HUES48 (cell line): ENCODE measurements around the gene UGGT1.

Experiments
- H3K27ac ChIP-seq: one replicate; pipeline ENCODE4 v1.7.0; 2013; ENCODE audit warnings: low read depth, low read length, inconsistent platforms
- H3K27me3 ChIP-seq: 2 replicates; pipeline ENCODE4 v1.6.1; 2013; ENCODE audit warnings: mild to moderate bottlenecking, low read length; ENCODE audit not compliant: control insufficient read depth, insufficient read depth
- H3K36me3 ChIP-seq: 2 replicates; pipeline ENCODE4 v1.6.1; 2013; ENCODE audit warnings: low read length; ENCODE audit not compliant: control insufficient read depth, insufficient read depth
- H3K4me1 ChIP-seq: 2 replicates; pipeline ENCODE4 v1.6.1; 2013; ENCODE audit warnings: mild to moderate bottlenecking, low read length; ENCODE audit not compliant: control insufficient read depth, insufficient read depth
- H3K4me3 ChIP-seq: 2 replicates; pipeline ENCODE4 v1.5.1; 2013; ENCODE audit warnings: mild to moderate bottlenecking, low read depth, low read length
- H3K9ac ChIP-seq: 2 replicates; pipeline ENCODE4 v1.6.1; 2013; ENCODE audit warnings: mild to moderate bottlenecking, low read depth, low read length, moderate library complexity
- H3K9me3 ChIP-seq: 2 replicates; pipeline ENCODE4 v1.6.1; 2013; ENCODE audit warnings: low read length; ENCODE audit not compliant: control insufficient read depth, insufficient read depth

Gene UGGT1

DNA sequence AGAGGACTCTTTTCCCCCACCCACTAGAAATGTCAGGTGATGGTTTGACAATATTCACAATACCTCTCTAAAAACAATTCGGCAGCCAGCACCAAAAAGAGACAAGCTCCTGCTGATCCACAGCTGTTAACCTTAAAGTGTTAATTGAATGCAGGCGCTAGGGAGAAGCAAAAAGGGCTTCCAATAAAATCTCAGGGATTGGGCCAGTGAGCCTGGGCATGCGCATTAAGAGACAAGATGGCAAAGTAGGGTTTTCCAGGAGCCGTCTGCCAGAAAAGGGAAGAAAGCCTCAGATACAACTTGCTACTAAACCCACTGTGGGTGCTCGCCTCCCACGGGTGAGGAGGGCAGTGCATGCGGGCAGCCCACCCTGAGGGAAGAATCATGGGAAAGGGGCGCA lies 128.9 kb downstream of the UGGT1 start:
- Histone ChIP-seq H3K27me3 (no peaks in the 10 kb centered on the region), H3K9ac (no peak overlapping the region), H3K4me3 (no peak overlapping the region), H3K36me3 (no peaks in the 10 kb centered on the region), H3K9me3 (no peaks in the 10 kb centered on the region), H3K27ac (no peak overlapping the region), H3K4me1 (no peaks in the 10 kb centered on the region)

DNA sequence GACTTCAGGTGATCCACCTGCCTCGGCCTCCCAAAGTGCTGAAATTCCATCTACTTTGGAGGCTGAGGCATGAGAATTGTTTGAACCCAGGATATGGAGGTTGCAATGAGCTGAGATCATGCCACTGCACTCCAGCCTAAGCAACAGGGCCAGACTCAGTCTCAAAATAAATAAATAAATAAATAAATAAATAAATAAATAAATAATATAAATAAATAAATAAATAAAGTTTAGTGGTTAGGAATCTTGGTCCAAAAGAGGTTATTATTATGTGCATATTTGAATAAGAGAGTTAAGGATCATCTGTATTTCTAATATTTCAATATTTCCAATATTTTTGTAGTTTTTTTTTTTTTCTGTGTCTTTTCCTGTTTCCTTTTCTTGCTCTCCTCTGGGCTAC lies 136.9 kb downstream of the UGGT1 start:
- H3K9ac ChIP-seq, result no peak overlapping the region
- H3K9me3 ChIP-seq, result no peaks in the 10 kb centered on the region
- no peaks in the 10 kb centered on the region for H3K4me1 ChIP-seq
- no peaks in the 10 kb centered on the region for H3K36me3 ChIP-seq
- H3K27ac ChIP-seq, result no peak overlapping the region
- H3K27me3 ChIP-seq, result peaks cover 11% of the 10 kb centered on the region
- no peak overlapping the region for H3K4me3 ChIP-seq

DNA sequence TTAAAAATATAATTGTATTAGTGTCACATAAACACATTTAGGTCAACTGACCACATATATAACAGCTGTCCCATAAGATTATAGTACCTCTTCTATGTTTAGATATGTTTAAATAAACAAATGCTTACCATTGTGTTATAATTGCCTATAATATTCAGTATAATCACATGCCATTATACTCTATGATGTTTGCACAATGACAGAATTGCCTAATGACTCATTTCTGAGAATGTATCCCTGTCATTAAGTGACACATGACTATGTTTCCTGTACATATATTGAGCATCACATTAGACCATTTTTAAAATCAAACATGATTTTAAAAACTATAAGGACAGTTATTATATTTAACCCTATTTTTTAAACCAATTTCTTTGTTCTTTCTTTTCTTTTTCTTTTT lies 137.9 kb downstream of the UGGT1 start:
- Histone ChIP-seq H3K27me3 (peaks cover 16% of the 10 kb centered on the region), H3K9ac (no peak overlapping the region), H3K4me3 (no peak overlapping the region), H3K27ac (no peak overlapping the region), H3K36me3 (no peaks in the 10 kb centered on the region), H3K4me1 (peaks cover 3% of the 10 kb centered on the region; the same call in 1 of the 2 replicates), H3K9me3 (no peaks in the 10 kb centered on the region)

DNA sequence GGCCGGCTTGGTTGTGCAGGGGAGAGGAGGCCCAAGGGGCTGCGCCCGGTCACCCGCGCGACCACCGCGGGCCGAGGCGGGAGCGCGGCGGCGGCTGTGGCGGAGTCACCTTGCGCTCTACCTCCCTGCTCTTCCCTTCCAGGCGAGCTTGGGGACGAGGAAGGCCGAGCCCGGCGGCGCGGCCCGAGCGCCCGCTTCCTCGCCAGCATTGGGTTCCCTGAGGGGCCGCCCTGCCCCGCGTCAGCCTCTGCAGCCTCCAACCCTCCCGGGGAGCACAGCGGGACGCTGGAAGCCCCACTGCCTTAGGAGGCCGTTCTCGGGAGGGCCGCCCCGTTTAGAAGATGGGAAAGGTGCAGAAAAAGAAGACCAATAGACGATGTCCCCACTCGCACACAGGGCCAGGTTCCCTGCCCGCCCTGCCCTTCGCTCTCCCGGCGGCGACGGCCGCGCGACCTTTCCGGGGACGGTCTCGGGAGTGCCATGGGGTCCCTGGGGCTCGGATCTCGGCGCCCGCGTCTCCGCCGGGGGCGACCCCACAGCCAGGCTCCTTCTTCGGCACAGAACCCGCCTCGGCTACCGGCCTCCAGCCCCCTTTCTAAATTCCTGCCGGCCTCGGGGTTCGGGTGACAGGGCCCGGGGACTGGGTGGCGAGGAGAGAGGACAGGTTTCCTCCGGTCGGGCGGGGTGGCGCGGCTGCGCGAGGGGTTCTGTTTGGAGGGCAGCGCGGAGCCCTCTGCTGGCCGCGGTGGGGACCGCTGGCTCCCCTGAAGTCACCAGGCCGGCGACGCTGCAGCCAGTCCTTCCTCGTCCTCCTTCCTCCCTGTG lies 142.2 kb downstream of the UGGT1 start:
- peaks cover 19% of the 10 kb centered on the region for H3K27me3 ChIP-seq
- no peaks in the 10 kb centered on the region for H3K36me3 ChIP-seq
- peaks cover 3% of the 10 kb centered on the region; the same call in 1 of the 2 replicates for H3K4me1 ChIP-seq
- no peaks in the 10 kb centered on the region for H3K9me3 ChIP-seq
- 0 out of 2 replicates have a peak overlapping the region, but pooled peaks have one; percentile 25 for H3K9ac ChIP-seq
- H3K4me3 ChIP-seq, result peak overlapping the region; percentile 86
- H3K27ac ChIP-seq, result no peak overlapping the region

DNA sequence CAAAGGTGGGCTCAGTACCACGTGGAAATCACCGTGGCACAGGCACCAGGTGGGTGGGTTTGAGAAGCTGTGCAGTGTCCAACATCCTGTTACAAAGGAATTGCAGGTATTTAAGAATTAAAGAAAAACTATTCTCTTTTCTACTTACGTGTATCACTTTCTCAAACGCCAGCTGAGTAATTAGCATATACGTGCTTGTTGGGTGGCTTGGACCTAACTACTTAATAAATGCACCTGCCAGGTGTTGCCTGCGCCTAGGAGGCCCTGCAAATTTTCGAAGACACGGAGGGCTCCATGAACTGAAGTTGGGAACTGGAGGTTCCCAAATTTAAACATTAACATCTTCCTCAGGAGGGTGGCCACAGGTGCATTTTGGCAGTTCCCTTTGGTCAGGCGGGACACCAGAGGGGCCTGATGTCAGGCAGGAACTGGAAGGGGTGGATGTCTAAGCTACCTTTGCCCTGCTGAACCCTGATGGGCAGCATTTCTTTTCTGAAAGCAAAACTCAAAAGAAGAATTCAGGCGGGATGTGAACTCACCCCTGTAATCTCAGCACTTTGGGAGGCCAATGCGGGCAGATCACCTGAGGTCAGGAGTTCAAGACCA lies 142.9 kb downstream of the UGGT1 start:
- Histone ChIP-seq H3K4me1 (peaks cover 3% of the 10 kb centered on the region; the same call in 1 of the 2 replicates), H3K4me3 (peak overlapping the region; percentile 86), H3K9me3 (no peaks in the 10 kb centered on the region), H3K27ac (peak overlapping the region; percentile 12), H3K27me3 (peaks cover 19% of the 10 kb centered on the region), H3K9ac (no peak overlapping the region), H3K36me3 (no peaks in the 10 kb centered on the region)

DNA sequence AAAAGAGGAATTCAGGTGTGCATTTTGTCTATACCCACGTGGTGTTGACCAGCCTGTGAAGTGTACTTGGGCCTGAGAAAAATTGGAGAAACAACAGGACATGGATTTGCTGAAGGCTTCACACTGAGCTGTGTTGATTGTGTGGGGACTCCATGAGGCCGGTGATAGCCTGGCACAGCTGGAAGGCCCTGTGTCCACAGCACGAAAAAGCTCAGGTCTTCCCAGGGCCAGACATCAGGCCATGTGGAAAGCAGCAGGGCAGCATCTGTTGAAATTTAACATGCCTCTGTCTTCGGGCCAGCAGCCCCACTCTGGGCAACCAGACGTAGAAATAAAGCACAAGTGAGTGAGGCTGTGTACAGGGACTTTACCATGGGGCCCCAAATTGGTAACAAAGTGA lies 143.6 kb downstream of the UGGT1 start:
- Histone ChIP-seq H3K9ac (no peak overlapping the region), H3K36me3 (no peaks in the 10 kb centered on the region), H3K27ac (no peak overlapping the region), H3K9me3 (no peaks in the 10 kb centered on the region), H3K27me3 (peaks cover 19% of the 10 kb centered on the region), H3K4me1 (peaks cover 3% of the 10 kb centered on the region; the same call in 1 of the 2 replicates), H3K4me3 (no peak overlapping the region)

DNA sequence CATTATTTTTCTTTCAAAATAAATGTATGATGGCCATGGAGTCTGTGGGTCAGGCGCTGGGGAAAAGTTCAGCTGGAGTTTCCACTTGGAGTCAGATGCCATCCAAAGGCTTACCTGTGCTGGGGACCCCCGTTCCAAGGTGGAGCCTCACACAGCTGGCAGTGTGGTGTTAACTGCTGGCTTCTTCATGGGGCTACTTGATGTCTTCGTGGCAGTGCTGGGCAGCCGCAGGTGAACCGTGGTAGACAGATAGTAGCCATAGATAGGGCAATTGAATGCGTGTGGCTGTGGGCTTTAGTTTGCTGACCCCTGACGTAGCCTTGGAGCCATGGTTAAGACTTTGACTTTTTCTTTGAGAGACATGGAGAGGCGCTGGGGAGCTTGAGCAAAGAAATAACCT lies 144.6 kb downstream of the UGGT1 start:
- peaks cover 3% of the 10 kb centered on the region; the same call in 1 of the 2 replicates for H3K4me1 ChIP-seq
- no peak overlapping the region for H3K4me3 ChIP-seq
- H3K9me3 ChIP-seq, result no peaks in the 10 kb centered on the region
- H3K27ac ChIP-seq, result no peak overlapping the region
- no peaks in the 10 kb centered on the region for H3K36me3 ChIP-seq
- peaks cover 19% of the 10 kb centered on the region for H3K27me3 ChIP-seq
- H3K9ac ChIP-seq, result no peak overlapping the region

DNA sequence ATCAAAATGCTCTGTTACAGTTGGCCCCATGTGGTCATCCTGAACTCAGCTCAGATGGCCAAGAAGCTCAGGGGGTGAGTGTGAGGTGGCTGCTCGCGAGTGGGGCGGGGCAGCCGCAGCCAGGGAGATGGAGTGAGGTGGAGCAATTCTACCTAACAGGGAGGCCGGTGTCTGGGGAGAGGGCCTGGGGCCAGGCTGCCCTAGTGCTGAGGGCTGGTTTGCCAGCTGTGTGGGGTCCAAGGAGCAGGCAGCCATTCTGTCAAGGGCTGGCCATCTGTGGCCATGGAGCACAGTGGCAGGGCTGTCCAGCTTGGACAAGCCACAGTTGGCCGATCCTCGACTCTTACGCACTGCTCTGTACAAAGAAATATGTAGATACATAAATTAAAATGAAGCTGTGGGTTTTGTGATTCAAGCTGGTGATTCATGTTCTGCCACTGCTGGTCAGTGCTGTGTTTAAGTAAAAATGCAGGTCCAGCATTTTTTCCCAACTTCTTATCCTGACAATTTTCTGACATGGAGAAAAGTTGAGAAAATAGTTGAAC lies 145.6 kb downstream of the UGGT1 start:
- no peaks in the 10 kb centered on the region for H3K36me3 ChIP-seq
- H3K9me3 ChIP-seq, result no peaks in the 10 kb centered on the region
- H3K27me3 ChIP-seq, result peaks cover 19% of the 10 kb centered on the region
- no peak overlapping the region for H3K9ac ChIP-seq
- H3K4me1 ChIP-seq, result peaks cover 3% of the 10 kb centered on the region; the same call in 1 of the 2 replicates
- no peak overlapping the region for H3K27ac ChIP-seq
- H3K4me3 ChIP-seq, result no peak overlapping the region

DNA sequence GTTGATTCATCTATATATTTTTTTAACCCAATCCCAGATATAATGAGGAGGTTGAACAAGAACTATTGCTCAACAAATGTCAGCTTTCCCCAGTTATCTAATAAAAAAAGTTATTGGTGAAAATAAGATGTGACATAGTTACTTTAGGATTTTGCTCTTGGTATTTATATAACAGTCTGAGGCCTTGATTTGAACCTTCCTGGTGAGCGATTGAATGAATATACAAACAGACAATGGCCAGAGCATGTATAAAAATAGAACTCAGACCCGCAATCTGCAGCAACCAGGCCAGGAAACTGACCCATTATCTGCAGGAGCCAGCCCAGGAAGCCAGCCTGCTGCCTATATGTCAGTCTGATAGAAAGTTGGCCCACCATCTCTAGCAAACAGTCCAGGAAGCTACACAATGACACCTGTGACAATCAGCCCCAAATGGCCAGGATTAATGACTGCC lies 146.1 kb downstream of the UGGT1 start:
- Histone ChIP-seq H3K27me3 (peaks cover 15% of the 10 kb centered on the region), H3K27ac (no peak overlapping the region), H3K4me3 (no peak overlapping the region)

DNA sequence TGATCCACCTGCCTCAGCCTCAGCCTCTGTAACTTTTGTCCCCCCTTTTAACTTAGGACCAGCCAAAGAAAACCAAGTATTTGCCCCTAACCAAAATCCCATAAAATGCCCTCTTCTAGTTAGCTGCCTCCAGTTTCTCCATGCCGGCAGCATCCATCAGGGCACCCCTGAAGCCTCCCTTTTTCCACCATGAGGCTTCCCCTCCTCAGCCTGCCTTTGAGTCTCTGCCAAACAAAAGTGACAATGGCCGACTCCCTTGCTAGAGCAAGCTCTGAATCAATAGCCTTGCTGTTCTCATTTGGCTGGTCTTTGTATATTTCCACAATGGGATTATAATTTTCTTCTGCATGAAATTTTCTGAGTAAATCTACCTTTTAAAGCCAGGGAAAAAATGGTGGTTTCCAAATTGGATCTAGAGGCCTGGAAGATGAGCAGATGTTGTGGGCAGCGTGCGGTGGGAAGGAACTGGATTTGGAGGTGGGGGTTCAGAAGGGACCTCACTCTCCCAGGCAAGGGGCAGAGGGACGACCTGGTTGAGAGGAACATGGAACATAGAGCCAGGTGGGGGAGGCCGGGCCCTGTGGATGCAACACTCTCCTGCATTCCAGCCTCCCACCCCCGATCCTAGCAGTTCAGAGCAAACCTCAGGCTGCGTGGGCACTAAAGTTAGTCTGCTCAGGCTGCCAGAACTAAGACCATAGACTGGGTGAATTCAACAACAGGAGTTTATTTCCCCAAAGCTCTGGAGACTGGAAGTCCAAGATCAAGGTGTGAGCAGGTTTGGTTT lies 147.1 kb downstream of the UGGT1 start:
- H3K4me3 ChIP-seq, result no peak overlapping the region
- H3K27ac ChIP-seq, result no peak overlapping the region
- peaks cover 6% of the 10 kb centered on the region for H3K27me3 ChIP-seq
- H3K9me3 ChIP-seq, result no peaks in the 10 kb centered on the region
- peaks cover 3% of the 10 kb centered on the region; the same call in 1 of the 2 replicates for H3K4me1 ChIP-seq
- no peaks in the 10 kb centered on the region for H3K36me3 ChIP-seq
- no peak overlapping the region for H3K9ac ChIP-seq

More for the DNA sequence above, 146.1 kb downstream of the UGGT1 start:
- no peaks in the 10 kb centered on the region for H3K36me3 ChIP-seq
- no peaks in the 10 kb centered on the region for H3K9me3 ChIP-seq
- H3K4me1 ChIP-seq, result peaks cover 3% of the 10 kb centered on the region; the same call in 1 of the 2 replicates
- H3K9ac ChIP-seq, result no peak overlapping the region
